ENCODE data around the gene AKAP9.

AKAP9 gene

GRCh38 chr7:91910171-91910570, 30.5 kb upstream of the AKAP9 start:
- DNase-seq (ENCODE audit: low read depth): no peak
- no peak for TF ChIP-seq CTCF (conservative IDR thresholded peaks at IDR 0.05; ENCODE audit: low read length)
- no peak overlapping the region for H3K4me3 ChIP-seq (ENCODE audit: low read length)

- no peak overlapping the region for H3K4me3 ChIP-seq (ENCODE audit: low read length)
- DNase-seq (ENCODE audit: low read depth): no peak
- TF ChIP-seq CTCF (conservative IDR thresholded peaks at IDR 0.05; ENCODE audit: low read length): no peak
Observed at GRCh38 chr7:91911121-91911520, 29.5 kb upstream of the AKAP9 start.

GRCh38 chr7:91912494-91912893, 28.2 kb upstream of the AKAP9 start:
- DNase-seq (ENCODE audit: low read depth): peak; percentile 17

DNA sequence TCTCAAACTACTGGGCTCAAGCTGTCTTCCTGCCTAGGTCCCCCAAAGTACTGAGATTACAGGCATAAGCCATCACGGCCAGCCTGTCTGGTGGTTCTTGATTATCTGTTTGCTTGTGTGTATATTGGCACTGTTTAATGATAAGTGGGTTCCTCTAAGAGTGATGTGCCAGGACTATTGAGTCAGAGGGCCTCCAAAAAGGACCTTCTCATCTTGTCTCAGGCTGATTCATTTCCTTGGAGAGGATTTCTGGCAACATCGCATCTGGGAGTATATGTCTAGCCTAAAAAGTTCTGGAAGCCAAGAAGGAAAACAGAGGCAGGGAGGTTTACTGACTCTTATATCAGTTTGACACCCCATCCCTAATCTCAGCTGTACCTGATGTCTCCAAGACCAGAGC, 27.1 kb upstream of the AKAP9 start:
- peak; percentile 35 for DNase-seq (ENCODE audit: low read depth)
- no peak for TF ChIP-seq CTCF (conservative IDR thresholded peaks at IDR 0.05; ENCODE audit: low read length)
- H3K4me3 ChIP-seq (ENCODE audit: low read length): no peak overlapping the region

More at GRCh38 chr7:91912494-91912893, 28.2 kb upstream of the AKAP9 start:
- TF ChIP-seq CTCF (conservative IDR thresholded peaks at IDR 0.05; ENCODE audit: low read length): no peak
- no peak overlapping the region for H3K4me3 ChIP-seq (ENCODE audit: low read length)

DNA sequence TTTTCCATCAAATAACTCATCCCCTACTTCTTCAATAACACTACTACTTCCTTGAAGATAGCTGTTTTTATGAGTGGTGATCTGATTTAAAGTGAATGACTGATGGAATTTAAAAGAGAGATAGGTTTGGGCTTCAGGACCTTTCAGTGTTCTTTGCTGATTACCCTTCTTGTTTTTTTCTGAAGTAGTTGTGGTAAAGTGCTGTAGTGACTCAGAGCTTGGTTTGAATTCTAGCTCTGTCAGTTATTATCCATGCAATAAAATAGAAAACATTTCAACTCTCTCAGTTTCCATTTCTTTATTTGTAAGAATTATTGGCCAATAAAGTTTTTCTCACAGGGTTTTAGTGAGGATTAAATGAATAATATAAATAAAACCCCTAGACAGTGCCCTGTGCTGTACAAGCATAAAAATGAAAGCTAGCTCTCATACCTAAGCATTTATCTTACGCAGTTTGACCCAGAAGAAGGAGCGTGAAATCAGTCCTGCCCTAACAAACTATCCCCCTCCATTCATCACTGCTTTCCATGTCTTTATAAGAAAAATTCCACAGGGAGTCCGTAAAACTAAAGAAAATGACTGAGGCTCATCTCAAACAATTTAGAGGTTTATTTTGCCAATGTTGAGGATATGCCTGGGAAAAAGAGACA, 25.1 kb upstream of the AKAP9 start:
- no peak overlapping the region for H3K4me3 ChIP-seq (ENCODE audit: low read length)
- DNase-seq (ENCODE audit: low read depth): peak; percentile 20
- TF ChIP-seq CTCF (conservative IDR thresholded peaks at IDR 0.05; ENCODE audit: low read length): no peak

DNA sequence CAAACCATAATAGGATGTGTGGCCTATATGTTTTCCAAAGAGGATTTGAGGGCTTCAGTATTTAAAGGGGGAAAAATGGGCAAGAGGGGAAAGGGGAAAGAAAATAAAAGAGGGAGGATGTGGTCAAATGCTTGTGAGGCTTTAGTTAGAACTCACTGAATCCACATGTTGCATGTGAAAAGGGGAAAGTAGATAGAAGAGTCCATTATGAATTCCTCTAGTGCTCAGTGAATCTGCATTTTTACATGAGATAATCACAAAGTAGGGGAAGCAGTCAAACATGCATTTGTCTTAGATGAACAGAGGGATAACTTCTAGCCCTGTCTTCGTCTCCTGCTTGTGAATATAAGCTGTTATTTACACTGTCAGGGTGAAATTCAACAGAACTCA, 24.6 kb upstream of the AKAP9 start:
- DNase-seq (ENCODE audit: low read depth): no peak
- no peak for TF ChIP-seq CTCF (conservative IDR thresholded peaks at IDR 0.05; ENCODE audit: low read length)
- H3K4me3 ChIP-seq (ENCODE audit: low read length): no peak overlapping the region

DNA sequence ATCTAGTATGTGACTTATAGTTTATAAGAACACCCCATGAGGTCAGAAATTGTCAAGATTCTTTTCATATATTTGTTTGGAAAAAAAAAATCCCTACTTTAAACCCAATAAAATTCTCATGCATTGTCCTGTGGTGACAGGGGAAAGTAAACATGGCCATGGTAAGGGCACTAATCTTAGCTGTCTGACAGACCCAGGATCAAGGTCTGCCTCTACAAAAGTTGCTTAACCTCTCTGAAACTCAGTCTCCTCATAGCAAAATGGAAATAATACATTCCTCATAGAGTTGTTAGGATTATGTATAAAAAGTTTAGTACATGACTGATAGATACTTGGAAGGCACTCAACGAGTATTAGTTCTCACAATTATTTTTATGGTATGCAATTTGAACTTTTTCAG, 22.3 kb upstream of the AKAP9 start:
- no peak overlapping the region for H3K4me3 ChIP-seq (ENCODE audit: low read length)
- no peak for DNase-seq (ENCODE audit: low read depth)
- TF ChIP-seq CTCF (conservative IDR thresholded peaks at IDR 0.05; ENCODE audit: low read length): no peak

Measured in AG10803 (cell line).